IMR-90 (cell line): ENCODE data around the gene DYSF.

Experiments
- BHLHE40 ChIP-seq: fragments of 150-350 bp; IDR thresholded peaks from 2 replicates; pipeline ENCODE4 v1.6.1; 2016; ENCODE audit warnings: mild to moderate bottlenecking, low read depth, low read length
- CTCF ChIP-seq: conservative IDR thresholded peaks from 2 replicates; pipeline ENCODE4 v1.5.1; 2012; ENCODE audit warnings: mild to moderate bottlenecking, low read depth, low read length, improper control_type of control experiment
- ELK1 ChIP-seq: fragments of 150-350 bp; IDR thresholded peaks from 2 replicates; pipeline ENCODE4 v1.6.1; 2016; ENCODE audit warnings: low read depth, mild to moderate bottlenecking, low read length, moderate library complexity, borderline replicate concordance
- NFE2L2 ChIP-seq: fragments of 150-350 bp; IDR thresholded peaks from 2 replicates; pipeline ENCODE4 v1.6.1; 2016; ENCODE audit warnings: low read depth, mild to moderate bottlenecking, low read length
- POLR2A ChIP-seq: IDR thresholded peaks from 2 replicates; pipeline ENCODE4 v1.6.1; 2012; ENCODE audit warnings: mild to moderate bottlenecking, low read depth, low read length
- RFX5 ChIP-seq: IDR thresholded peaks from 2 replicates; pipeline ENCODE4 v1.8.0; 2012; ENCODE audit warnings: low read depth, mild to moderate bottlenecking, low read length, moderate library complexity
- SMC3 ChIP-seq: fragments of 150-350 bp; IDR thresholded peaks from 2 replicates; pipeline ENCODE4 v1.6.1; 2016; ENCODE audit warnings: low read depth, mild to moderate bottlenecking, antibody characterized with exemption, low read length, moderate library complexity
- USF2 ChIP-seq: fragments of 150-350 bp; IDR thresholded peaks from 2 replicates; pipeline ENCODE4 v1.6.1; 2017; ENCODE audit warnings: mild to moderate bottlenecking, antibody characterized with exemption, low read length, low read depth

GRCh38 chr2:71566372-71566771, 113.0 kb downstream of the DYSF start:
- TF ChIP-seq CTCF (no peak), ELK1 (no peak), BHLHE40 (no peak), NFE2L2 (no peak), POLR2A (no peak), USF2 (no peak), SMC3 (no peak), RFX5 (no peak)
